NCI-H187 treated with DMSO at 0.1 percent for 48 hours (cell line): ENCODE results near the gene HNMT.
"Not testable (repeated sequence)": the region's sequence is repeated elsewhere in the genome, so short reads cannot be mapped to it uniquely, and the experiment has no call there.

Source experiments
- DNase-seq: peaks from one replicate; lab custom pipeline; 2025; lab: John Stamatoyannopoulos, UW

HNMT gene

DNA sequence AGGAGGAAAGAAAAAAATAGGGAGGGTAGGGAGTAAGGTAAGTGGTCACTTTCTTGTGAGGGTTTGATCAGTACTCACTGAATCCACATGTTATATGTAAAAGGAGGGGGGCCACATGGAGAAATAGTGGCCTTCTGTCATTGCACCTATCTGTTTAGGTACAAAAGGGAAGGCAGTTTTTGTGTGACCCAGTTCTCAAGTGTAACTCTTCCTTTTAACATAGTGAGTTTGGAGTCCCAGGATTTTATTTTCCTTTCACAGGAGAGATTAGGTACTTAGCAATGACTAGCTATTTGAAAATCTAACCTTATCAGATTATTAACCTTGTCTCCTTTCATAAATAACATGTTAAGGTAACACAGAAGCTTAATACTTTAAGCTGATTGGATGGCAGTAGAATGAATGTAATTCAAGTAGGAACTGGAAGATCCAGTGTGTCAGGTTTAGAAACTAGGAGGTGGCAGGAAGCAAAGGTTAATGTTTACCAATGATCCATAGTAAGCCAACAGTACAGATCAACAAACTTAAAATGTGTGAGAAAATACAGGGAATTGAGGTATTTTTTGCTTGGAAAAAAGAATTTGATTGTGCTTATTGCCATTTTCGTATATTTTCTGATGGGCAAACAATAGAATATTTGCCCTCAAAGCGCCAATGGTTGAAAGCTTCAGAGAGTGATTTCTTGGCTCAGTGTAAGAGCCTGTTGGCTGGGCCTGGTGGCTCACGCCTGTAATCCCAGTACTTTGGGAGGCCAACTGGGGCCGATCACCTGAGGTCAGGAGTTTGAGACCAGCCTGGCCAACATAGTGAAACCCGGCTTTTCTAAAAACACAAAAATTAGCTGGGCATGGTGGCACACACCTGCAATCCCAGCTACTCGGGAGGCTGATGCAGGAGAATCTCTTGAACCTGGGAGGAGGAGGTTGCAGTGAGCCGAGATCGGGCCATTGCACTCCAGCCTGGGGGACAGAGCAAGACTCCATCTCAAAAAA is 11.3 kb downstream of the HNMT start:
- no peak for DNase-seq

DNA sequence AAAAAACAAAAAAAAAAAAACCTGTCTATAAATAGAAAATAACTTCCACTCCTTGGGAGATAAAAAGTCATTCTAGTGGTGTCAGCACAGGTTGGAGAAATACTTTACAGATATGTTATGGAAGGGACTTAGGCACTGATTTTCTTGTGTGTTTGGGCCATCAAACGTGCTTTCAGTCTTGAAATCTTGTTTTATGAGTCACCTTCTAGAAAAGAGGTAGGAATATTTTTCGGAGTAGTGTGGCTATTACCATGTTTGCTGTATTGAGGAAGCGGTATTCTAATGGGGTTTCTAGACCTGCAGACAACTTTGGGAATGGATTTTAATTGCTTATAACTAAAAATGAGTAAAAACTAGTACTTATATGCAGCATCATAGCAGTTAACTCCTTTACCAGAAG is 12.0 kb downstream of the HNMT start:
- DNase-seq = no peak

DNA sequence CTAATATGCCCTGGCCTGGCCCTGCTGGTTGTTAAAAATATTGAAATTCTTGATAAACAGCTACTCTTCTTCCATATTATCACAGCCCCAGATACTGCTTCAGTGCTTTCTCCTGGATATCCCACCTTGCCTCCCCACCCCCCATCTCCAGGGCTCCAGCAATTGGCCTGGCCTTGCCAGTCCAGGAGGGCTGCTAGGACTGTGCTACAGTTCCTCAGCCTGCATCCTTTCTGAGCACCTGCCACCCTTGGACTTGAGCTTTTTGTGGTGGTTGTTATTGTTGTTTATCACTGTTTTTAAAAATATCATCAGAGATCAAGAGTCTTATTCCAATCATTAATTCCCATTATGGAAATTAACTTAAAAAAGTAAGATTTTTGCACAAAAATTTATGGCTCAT is 13.5 kb downstream of the HNMT start:
- DNase-seq = no peak

DNA sequence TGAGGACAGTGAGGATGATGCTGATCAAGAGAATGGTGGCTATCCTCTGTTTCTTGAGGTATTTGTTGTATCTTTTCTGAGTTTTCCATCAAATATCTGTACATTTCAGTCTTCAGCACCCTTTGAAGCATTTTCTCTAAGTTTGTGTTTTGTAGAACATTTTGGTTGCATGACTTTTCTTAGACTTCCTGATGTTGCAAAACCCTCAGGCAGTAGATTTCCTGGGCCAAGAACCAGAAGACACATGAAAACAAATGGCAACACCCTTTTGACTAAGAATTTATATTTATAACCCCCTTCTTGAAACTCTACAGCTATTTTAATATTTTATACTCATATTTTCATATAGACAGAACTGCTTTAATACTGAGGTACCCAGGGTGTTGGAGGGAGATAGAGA is 16.2 kb downstream of the HNMT start:
- DNase-seq = no peak

DNA sequence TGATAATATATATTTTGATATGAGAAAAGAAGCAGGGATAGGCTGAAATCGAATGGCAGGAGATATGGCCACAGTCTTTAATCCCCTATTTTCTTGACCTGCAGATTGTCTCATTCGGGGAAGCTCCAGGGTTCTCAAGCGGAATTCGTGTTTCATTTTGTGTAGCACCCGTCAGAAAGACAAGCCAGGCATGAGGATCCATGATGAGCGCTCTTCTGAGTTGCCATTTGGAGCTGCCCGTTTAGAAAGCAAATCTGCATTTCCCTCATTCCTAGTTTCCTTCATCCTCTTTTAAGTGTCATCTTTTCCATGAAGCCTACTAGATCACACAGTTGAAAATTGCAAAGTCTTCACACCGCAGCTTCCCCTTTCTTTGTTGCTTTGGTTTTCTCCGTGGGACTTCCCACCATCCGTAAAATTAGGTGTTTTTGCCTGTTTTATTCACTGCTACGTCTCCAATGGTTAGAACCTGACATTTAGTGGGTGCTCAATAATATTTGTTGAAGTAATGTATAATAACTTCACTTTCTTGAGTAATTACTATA is 16.9 kb downstream of the HNMT start:
- no peak for DNase-seq

DNA sequence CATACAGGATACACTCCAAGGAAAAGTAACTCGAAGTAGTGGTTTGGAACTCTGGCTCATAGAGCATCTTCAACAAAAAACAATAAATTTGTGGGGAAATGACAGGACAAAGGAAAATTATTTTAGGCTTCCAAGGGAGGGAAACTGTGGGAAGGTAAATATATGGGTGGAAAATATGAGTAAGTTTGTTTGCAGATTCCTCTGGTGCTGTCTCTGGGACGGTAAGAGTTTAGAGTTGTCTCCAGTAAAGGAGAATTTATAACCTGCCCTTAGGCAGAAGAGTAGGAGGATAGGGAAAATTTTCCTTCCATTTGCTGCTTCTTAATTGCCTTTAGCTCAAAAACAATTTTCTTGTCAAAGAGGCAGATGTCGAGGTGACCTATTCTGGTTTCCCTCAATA is 19.3 kb downstream of the HNMT start:
- DNase-seq = no peak

DNA sequence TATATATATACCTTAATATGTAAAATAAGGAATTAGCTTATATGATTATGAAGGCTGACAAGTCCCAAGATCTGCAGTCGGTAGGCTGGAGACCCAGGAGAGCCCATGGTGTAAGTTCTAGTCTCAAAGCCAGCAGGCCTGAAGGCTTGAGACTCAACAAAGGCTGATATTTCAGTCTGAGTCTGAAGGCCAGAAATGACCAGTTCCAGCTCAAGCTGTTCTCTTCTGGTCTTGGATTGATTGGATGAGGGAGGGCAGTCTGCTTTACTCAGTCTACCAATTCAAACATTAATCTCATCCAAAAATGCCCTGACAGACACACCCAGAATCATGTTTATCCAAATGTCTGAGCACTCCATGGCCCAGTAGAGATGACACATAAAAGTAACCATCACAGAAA is 22.0 kb downstream of the HNMT start:
- no peak for DNase-seq

DNA sequence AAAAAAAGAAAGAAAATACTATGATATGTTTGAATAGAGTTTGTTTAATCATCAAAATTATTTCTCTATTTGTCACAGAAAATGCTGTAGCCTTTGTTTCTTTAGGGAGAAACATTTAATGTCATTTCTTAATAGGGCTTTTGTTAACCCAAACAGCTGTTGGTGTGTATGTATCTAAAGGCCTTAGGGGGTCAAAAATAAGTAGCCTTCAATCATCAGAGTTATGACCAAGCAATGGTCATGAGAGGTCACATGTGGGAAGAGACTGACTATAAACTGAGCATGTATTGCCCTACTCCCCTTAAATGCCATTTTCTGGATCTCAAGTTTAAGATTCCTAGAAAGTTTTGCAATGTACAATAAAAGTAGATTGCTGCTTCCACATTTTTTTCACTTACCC is 22.7 kb downstream of the HNMT start:
- DNase-seq = no peak

DNA sequence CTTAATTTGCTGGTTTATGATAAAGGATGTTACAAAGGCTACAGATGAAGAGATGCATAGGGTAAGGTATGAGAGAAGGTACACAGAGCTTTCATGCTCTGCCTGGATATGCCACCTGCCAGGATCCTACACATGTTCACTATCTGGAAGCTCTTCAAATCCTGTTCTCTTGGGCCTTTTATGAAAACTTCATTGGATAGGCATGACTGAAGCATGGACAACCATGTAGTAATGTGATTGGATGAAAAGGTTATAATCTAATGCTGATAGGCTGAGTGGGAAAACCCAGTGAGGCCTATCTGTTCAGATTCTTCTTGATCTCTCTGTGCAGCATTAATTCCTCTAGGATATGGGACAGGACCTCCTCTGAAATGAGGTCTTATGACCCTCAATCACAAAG is 26.8 kb downstream of the HNMT start:
- no peak for DNase-seq

DNA sequence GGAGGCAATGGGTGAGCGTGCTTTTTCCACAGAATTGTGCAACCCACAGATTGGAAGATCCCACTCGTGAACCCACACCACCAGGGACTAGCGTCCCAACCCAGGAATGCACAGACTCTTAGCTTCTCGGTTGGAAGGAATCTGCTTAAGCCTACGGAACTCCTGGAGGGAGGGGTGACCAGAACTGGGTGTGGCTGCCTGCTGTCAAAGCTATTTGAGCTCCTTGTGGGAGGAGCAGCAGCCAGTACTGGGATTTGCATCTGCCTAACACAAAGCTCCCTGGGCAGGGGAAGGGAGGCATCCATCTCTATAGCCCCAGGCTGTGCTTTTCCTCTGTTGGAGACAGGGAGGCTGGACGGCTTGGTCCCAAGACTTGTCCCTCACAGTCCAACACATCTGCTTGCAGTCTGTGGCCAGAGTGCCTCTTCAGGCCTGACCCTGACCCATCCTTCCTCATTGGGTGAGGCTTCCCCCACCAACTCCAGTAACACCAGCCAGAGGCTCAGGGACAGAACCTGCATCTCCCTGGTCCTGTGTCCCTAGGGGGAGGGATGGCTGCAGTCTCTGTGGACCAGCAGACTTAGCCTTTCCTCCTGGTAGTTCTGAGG is 27.9 kb downstream of the HNMT start:
- DNase-seq = no peak

DNA sequence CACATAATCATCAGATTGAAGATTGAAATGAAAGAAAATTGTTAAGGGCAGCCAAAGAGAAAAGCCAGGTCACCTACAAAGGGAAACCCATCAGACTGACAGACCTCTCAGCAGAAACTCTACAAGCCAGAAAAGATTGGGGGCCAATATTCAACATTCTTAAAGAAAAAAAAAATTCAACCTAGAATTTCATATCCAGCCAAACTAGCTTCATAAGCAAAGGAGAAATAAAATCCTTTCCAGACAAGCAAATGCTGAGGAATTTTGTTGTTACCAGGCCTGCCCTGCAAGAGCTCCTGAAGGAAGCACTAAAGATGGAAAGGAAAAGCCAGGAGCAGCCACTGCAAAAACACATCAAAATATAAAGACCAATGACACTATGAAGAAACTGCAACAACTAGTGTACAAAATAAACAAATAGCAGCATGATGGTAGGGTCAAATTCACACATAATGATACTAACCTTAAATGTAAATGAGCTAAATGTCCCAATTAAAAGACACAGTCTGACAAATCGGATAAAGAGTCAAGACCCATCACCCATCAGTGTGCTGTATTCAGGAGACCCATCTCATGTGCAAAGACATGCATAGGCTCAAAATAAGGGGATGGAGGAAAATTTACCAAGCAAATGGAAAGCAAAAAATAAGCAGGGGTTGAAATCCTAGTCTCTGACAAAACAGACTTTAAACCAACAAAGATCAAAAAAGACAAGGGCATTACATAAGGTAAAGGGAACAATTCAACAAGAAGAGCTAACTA is 29.6 kb downstream of the HNMT start:
- DNase-seq = not testable (repeated sequence)

DNA sequence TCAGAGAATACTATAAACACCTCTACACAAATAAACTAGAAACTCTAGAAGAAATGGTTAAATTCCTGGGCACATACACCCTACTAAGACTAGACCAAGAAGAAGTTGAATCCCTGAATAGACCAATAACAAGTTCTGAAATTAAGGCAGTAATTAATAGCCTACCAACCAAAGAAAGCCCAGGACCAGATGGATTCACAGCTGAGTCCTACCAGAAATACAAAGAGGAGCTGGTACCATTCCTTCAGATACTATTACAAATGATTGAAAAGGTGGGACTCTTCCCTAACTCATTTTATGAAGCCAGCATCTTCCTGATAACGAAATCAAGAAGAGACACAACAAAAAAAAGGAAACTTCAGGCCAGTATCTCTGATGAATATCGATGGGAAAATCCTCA is 31.1 kb downstream of the HNMT start:
- DNase-seq = not testable (repeated sequence)

DNA sequence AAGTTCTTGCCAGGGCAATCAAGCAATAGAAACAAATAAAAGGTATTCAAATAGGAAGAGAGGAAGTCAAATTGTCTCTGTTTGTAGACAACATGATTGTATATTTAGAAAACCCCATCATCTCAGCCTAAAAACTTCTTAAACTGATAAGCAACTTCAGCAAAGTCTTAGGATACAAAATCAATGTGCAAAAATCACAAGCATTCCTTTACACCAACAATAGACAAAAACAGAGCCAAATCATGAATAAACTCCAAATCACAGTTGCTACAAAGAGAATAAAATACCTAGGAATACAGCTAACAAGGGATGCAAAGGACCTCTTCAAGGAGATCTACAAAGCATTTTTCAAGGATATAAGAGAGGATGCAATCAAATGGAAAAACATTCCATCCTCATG is 31.9 kb downstream of the HNMT start:
- DNase-seq = not testable (repeated sequence)

DNA sequence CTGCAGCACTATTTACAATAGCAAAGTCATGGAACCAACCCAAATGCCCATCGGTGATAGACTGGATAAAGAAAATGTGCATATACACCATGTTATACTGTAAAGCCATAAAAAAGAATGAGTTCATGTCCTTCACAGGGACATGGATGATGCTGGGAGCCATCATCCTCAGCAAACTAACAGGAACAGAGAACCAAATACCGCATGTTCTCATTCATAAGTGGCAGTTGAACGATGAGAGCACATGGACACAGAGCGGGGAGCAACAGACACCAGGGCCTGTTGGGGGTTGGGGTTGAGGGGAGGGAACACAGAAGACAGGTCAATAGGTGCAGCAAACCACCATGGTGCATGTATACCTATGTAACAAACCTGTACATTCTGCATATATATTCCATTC is 33.5 kb downstream of the HNMT start:
- DNase-seq = no peak

DNA sequence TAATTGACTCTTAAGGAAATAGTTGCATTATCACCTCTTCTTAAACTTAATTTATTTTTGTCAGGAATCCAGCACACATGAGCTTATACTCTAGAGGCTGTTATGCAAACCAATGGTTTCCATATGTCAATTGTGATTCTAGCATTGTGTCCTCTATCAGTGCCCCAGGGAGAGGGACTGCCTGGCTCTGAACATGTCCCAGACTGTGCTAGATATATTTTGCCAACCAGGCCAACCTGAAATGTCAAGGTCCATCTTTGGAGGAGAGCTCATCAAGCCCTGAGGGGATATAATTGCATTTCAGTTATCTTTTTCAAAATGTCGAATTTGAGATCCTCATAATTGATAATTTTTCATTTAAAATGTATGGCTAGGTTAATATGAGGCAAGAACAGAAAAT is 34.2 kb downstream of the HNMT start:
- DNase-seq = no peak

DNA sequence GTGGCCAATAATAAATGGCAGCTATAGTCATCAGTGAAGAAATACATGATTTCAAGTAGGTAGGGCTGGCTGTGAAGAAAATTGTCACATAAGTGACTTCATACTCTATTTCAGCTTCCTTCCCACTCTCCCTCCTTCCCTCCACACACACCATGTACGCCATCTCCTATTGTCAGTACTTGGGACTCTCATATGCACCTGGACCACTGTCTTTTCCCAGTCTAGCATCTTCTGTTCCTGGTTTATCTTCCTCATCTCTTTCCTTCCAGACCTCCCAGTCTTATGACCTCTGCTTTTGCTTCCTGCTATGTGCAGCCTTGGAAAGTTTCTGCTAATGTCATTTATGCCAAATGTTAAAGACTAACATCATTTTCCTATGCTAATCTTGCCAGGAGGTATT is 35.0 kb downstream of the HNMT start:
- no peak for DNase-seq

DNA sequence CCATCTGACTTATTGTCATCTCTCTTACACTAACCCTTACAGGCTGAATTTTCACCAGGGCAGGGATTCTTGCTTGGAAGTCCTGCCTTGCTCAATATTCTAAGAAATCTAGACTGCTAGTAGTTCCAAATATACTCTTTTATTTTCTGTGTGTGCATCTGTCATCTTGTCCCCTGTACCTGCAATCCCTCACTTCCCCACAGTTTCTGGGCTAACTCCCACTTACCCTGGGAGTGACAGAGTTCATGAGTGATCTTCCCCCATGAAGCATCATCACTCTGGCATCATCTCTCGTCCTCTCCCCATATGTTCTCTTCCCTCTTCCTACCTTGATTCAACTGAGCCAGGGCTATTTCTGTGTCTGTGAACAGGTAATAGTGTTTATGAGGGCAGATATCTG is 35.7 kb downstream of the HNMT start:
- no peak for DNase-seq

DNA sequence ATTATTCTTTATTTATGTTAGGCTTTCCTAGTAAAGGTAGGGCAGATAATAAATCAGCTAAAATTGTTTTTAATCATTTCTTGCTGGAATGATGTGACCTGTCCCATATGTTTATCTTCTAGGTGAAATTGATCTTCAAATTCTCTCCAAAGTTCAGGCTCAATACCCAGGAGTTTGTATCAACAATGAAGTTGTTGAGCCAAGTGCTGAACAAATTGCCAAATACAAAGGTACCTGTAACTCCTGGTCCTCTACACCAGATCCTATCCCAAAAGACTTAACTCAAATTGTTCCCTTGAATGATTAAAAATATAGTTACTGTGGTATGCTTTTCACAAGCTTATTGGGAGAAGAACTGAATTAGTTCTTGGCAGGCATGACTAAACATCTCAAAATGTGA is 36.5 kb downstream of the HNMT start:
- DNase-seq = no peak

DNA sequence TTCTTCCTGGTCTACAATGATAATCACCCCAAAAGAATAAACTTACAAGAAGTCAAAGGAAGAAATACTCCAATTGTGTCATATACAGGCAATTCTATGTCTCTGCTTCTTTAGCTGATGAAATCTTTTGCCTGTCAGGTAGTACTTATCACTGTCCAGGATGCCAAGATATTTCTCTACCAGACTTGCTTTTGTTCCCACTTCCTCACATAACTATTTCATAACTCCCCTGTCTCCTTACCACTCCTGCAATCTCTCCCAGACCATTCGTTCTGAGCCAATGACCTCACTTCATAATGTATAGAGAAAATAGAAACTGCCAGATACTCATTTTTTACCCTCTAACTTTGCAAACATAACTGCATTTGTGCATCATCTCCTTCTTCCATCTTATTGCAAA is 39.1 kb downstream of the HNMT start:
- DNase-seq = no peak

DNA sequence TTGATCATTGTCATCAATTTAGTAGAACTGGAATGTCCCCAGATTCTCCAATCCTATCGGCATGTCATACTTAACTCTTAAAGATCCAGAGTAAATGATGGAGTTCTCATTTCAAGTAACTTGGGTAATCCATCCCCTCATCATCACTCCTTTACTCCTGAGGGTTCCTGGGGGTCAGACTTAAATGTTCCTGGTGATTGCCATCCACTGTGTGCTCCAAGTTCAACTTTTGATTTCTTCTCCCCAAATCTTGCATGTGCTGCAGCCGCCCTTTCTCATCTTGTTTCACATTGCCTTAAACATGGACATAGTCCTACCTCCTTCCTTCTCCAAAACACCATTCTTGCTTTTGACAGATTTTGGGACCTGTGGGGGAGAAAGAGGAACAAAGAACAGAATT is 43.2 kb downstream of the HNMT start:
- DNase-seq = no peak

DNA sequence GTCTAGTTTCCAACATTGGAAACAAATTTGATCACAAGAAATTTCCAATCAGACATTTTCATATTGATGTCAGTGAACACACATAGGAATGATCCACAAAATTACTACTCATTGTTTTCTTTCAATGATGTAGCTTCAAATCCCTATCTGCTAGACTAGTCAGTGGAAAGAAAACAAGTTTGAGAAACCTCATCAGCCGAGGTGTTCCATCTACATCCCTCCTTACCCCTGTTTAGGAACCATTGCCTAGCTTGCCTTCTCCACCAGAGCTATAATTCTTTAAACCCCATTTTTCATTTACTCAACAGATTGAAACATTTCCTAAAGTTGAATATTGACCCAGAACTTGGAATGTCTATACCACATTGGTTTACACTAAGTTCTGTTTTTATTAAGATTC is 45.3 kb downstream of the HNMT start:
- no peak for DNase-seq

DNA sequence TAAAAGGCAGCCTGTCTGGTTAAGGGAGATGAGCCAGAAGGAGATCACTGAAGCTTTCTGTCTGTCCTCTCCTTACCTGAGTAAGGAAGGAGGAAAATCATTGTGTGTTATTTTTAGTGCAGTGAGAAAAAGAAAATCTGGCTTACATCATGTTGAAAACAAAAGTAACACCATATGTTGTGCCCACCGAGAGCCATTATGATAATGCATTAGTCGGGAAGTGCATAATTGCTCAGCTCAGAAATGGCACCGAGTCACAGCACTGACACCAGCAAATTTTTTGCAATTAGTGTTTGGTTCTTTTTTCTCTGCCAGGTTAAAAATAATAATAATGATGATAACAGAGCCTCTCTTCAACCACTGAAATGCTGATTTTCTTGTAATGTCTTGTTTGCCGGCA is 46.6 kb downstream of the HNMT start:
- DNase-seq = no peak

DNA sequence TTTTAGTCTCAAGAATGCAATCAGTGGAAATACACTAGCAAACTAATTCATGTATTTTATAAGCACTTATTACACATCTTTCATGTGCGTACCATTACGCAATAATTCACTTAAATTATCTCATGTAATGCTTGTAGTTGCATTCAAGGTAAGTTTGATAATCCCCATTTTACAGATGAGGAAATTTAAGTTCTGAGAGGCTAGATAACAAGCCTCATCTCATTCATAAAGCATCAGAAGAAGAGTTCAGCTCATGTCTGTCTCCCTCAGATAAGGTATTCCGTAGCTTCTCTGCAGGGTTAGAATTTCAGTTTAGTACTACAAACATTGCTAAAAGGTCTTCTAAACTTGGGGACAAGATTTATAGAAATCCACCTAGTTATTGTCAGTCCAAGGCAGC is 47.8 kb downstream of the HNMT start:
- no peak for DNase-seq
